GM19468 (cell line): ENCODE data around the gene RPL37.
"Not testable (repeated sequence)": the region's sequence is repeated elsewhere in the genome, so short reads cannot be mapped to it uniquely, and the experiment has no call there.

Experiments used
- ATAC-seq: cut with Tn5 transposase; IDR thresholded peaks from one replicate; pipeline ENCODE4 v1.9.1; 2021; ENCODE audit warnings: mild to moderate bottlenecking, moderate library complexity, moderate number of reproducible peaks; ENCODE audit not compliant: unreplicated experiment; ENCODE audit errors: extremely low read depth

Gene RPL37

DNA sequence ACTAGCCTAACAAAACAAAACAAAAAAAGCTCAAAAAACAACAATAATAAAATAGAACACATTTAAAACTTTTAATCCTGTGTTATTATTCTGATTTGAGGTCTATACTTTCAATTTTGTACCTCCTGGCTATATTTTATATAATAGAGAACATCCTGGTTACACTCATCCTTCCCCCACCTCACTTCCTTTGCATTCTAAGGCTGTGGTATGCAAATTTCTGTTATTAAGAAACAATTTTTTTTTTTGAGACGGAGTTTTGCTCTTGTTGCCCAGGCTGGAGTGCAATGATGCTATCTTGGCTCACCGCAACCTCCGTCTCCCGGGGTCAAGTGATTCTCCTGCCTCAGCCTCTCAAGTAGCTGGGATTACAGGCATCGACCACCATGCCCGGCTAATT lies 3.1 kb upstream of the RPL37 start:
- ATAC-seq = no peak

DNA sequence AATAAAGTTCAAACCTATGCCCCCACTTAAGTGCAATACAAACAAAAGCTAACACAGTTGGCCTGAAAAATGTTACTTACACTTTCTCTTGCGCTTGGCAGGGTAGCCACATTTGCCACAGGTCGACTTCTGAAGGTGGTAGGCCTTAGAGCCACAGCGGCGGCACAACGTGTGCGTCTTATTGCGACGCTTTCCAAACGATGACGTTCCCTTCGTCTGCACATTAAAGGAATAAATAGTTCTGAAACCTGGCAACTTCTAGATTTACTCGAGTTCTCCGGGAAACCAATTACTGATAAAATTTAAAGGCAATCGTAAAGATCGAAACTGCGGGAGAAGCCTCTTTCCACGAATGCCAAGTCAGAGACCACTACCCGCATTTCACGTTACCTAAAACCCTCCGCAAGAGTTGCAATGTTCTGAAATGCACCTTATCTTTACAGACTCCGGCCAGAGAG lies 602 bp downstream of the RPL37 start:
- no peak for ATAC-seq

DNA sequence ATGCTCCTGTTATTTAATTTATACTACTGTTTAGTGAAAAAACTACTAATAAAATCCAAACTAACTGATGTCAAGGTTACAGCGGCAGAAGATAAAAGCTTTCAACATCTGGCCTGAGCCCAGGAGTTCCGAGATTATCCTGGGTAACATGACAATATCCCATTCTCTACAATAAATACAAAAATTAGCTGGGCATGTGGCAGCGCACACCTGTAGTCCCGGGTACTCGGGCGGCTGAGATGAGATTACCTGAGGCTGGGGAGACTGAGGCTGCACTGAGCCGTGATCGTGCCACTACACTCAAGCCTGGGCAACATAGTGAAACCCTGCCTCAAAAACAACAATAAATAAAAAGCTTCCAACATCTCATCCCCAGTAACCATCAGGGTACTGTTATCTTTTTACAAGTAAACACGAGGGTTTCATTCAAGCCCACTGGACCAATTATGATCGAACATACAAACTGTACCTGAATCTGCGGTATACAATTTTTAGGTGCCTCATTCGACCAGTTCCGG lies 1.3 kb downstream of the RPL37 start:
- no peak for ATAC-seq

DNA sequence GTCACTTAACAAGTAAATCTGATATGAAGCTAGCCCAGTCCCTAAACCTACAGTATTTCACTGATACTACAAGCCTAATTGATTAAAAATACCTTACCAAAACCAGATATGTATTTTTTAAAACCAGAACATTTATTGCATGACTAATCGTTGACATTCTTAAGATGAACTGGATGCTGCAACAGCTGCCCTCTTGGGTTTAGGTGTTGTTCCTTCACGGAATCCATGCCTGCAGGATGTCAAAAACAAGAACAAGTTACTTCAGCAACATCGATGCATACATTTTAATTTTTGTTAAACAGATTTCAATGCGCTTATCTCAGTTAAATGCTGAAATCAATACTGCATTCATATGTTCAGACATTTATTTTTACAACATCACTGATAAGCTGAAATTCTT lies 2.7 kb downstream of the RPL37 start:
- ATAC-seq = no peak

DNA sequence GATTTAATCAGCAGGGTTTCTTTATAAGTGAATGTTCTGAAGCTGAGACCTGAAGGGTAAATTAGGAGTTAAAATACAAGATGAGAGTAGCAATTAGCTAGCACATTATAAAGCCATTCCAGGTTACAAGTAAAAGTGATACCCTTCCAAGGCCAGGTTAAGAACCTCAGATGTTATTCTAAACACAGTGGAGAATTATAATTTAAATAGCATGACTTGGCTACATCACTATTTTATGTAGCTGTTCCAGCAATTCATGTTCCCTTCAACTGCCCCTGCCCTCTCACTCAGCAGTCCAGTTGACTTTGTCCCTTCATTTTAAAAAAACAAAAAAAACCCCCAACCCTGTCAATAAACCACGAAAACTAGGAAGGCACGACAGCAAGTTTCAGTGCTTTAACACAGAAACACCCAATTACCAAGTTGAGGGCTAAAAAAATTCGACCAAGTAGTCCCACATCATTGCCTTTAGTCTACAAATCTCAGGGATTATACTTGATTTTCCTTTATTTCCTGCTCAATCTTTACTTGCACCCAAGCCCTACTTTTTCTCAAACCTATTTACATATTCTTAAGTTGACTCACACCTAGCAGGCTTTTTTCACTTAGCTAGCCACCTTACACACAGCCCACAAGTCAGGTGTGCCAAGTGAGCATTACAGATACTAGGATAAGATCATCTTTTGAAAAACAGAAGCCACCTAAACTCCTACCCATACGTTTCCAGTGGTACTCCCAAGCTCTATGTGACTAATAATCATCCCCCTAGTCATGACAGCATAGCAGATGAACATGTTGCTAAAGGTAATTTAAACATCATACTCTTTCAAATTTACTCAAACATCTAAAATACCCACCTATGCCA lies 3.4 kb downstream of the RPL37 start:
- no peak for ATAC-seq

DNA sequence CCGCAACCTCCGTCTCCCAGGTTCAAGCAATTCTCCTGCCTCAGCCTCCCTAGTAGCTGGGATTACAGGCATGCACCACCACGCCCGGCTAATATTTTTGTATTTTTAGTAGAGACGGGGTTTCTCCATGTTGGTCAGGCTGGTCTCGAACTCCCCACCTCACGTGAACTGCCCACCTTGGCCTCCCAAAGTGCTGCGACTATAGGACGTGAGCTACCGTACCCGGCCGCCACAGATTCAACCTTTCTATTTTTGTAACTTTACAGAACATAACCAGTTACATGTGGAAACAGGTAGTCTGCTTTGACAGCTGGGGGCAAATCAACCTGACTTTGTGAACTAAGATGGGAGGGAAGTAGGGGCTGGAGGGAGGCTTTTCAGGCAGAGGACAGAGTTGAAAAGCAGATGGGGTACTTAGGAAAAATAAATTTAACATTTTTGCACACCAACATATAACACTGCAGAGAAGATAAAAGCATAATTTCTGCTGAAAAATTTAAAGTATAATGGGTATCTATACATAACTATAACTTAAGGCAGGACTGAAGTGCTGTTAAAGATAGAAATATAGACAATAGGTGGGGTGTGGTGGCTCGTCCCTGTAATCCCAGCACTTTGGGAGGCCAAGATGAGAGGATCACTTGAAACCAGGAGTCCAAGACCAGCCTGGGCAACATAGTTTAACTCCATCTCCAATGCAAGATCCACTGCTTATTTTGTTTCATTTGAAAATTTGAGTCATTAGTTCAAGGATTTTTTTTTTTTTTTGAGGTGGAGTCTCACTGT lies 5.1 kb downstream of the RPL37 start:
- no peak for ATAC-seq

DNA sequence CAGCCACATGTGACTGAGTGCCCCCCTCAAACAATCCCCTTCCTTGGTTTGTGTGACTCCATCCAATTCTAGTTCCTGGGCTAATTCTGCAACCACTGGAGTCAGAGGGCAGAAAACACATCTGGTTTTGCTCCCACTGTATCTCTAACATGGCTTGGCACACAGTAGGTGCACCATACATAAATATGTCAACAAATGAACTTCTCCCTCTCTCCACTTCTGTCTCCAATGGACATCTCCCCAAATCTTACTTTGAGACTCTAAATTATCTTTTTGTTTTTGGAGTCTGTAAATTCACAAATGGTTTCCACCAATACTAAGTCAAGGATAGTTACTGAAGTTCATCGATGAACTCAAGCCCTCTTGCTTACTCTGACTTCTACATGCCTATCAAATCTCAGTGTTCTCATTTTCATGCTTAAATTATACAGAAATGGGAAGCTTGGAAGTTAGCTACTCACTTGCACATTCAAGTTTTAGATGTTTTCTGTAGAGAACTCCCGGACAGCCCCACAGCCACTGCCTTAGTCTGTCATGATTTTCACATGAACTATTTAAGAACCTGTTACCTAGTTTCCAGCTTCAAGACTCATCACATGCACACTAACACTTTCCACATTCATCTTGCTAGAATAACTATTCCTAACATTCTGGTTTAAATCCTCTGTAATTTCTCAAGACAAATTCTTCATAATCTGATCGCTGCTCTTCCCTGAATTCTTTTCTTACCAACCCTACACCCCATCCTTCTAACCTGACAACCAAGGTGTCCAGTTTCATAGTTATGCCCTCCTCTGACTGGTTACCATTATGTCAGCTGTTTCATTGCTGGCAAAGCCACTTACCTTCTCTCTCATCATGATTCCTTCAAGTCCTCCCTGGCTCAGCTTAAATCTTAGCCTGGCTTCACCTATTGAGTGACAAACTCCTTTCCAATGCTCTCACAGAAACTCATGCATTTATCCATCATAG lies 6.0 kb downstream of the RPL37 start:
- ATAC-seq = no peak

DNA sequence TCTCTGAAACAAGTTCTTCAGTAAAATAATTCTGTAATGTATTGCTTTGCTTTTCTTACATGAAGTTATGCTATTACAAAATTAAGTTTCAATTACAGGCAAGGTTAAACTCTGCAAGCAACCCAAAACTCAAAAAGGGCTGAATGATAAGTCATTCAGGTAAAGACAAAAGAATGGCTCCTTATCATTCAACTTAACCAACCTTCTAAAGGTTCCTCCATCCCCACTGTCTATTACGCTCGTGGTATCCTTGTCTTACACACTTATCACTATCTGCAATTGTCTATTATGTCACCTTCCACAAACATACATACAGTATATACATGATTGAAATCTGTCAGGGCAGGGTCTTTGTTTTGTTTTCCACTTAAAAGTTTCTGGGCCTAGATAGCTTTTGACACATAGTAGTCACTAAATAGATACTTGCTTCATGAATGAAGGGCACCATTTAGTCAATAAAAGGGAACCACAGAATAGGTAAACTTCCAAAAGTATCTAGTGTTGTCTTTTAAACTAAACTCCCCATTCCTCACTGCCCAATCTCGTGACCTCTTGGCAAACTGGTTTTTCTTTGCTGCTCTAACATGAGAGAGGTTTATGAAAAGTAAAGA lies 6.9 kb downstream of the RPL37 start:
- no peak for ATAC-seq

DNA sequence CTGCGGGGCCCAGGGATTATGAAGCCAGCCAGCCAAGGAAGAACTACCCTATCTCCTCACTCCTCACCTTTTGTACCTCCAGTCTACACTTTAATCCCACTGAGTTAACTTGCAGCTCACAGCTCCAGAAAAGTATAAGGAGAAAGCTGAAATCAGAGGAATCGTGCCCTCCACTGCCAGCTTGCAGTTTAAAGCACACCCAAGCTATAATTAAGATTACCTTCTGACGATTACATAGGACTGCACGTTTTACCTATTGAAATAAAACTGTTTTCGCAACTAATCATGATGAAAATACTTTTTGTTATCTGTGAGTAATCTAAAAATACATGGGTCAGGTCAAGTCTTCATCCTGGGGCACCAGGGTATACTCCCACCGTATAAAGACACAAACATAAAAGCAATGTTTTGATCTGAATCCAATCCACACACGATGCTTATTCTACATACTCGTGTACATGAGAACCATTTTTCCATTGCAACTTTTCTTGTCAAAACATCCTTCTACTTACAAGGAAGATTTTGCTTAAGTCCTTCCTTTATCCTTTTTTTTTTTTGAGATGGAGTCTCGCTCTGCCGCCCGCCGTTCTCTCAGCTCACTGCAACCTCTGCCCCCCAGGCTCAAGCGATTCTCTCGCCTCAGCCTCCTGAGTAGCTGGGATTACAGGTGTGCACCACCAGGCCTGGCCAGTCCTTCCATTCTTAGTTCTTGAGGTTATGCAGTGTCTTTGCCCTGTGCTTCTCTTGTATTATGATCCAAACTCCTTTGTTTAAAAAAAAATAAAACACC lies 7.6 kb downstream of the RPL37 start:
- no peak for ATAC-seq

DNA sequence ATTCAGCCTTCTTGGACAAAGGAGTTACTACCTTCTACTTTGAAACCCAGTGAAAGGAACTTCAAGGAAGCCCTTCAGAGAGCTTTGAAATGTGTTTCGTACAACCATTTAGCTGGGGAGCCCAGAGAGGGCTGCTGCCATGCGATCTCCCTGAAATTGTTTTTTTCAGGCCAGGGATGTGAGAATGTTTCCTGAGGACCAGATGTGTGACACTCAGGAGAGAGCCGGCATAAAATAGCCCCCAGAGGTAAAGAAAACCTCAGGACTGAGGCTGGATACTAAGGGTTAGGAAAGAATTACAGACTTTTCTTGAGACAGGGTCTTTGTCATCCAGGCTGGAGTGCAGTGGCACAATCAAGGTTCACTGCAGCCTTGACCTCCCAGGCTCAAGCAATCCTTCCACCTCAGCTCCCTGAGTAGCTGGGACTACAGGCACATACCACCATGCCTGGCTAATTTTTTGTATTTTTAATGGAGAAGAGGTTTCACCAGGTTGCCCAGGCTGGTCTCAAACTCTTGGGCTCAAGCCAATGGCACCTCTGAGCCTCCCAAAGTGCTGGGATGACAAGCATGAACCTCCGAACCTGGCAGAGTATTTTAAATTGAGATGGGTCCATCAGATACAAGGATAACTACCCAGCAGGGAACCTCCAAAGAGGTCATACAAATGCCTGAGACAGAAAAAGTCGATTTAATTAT lies 8.4 kb downstream of the RPL37 start:
- ATAC-seq = no peak

DNA sequence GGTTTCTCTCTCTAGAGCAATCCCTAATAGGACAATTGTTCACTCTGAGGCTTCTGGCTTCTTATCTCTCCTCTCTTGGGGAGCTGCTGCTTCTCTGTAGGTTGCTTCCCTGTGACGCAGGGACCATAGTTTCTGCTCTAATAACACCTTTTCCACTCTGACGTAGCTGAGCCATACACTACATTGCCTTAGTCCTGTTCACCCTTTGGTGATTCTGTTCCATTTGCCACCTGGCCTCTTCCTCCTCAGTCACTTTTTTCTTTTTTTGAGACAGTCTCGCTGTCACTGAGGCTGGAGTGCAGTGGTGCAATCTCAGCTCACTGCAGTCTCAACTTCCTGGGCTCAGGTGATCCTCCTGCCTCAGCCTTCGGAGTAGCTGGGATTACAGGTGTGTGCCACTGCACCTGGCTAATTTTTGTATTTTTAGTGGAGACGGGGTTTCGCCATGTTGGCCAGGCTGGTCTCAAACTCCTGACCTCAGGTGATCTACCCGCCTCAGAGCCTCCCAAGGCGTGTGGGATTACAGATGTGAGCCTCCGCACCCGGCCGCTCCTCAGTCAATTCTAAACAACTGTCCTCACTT lies 9.5 kb downstream of the RPL37 start:
- not testable (repeated sequence) for ATAC-seq

DNA sequence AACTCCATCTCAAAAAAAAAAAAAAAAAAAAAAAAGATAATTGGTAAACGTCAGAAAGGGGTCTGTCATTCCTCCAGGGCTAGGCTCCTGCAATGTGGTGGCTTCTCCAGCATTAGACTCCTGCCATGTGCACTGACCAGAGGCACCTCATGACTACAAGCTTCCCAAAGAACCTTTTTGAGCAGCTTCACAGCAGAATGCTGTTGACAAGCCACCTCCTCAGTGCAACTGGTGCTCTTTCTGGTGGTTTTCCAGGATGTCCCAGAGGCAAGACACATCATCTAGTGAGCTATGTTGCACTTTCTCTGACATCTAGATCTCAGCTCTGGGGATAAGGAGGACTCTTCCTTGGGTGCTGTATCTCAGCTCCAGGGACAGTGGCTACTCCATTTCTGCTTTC lies 11.6 kb downstream of the RPL37 start:
- ATAC-seq = no peak

DNA sequence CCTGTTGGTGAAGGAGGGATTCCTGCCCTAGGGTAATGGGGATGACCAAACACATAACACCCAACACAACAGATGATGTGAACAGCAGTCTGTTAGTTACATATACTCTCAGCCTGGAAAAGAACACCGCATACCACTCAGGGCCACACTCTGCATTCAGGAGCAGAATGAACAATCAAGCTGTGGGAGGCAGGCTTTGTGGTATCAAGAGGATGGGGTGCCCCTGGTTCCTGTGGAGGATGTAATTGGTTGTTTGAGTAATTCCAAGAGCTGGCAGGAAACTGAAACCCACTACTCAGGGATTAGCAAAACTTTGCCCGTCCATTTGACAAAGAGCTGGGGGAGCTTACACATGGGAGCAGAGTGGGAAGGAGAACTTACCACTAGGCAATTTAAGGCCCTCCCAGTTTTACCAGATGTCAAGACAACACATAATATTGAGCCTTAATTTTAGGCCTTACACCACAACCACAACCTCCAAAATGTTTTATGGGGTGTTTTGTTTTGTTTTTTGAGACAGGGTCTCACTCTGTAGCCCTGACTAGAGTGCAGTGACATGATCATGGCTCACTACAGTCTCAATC lies 21.2 kb downstream of the RPL37 start:
- ATAC-seq = no peak

DNA sequence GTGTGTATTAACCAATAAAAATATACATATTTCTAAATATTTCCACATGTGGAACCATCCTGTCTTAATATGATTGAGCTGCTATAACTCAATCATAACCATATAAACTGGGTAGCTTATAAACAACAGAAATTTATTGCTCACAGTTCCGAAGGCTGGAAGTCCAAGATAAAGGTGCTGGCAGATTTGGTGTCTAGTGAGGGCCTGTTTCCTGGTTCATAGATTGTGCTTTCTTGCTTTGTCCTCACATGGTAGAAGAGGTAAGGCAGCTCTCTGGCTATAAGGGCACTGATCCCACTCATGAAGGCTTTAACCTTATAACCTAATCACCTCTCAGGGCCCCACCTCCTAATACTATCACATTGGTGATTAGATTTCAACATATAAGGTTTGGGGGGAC lies 22.9 kb downstream of the RPL37 start:
- ATAC-seq = no peak

DNA sequence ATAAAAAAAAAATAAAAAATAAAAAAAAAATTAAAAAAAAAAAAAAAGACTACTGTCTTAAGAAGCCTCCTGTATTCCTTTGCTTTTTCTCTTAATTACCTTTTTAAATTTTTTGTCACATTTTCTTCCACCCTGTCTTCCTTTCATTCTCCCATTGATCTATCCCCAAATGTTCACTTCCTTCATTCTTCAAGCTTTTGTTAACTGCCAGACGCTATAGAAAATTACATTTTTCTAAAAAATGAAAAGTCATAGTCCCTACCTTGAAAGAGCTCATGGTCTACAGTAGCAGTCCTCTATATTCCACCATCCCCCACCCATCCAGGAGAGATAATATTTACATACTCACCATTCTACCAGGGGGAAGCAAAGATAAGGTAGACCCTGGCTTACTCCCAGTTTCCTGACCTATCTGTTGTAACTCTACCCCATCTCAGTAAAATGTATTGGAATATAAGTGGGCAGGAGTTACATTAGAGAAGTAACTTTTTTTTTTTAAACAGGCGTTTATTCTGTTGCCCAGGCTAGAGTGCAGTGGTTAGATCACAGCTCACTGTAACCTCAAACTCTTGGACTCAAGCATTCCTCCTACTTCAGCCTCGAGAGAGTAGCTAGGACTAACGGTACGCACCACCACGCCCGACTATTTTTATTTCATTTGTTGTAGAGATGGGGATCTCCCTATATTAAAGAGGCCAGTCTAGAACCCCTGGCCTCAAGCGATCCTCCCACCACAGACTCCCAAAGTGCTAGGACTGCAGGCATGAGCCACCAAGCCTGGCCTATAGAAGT lies 33.1 kb downstream of the RPL37 start:
- ATAC-seq = no peak

DNA sequence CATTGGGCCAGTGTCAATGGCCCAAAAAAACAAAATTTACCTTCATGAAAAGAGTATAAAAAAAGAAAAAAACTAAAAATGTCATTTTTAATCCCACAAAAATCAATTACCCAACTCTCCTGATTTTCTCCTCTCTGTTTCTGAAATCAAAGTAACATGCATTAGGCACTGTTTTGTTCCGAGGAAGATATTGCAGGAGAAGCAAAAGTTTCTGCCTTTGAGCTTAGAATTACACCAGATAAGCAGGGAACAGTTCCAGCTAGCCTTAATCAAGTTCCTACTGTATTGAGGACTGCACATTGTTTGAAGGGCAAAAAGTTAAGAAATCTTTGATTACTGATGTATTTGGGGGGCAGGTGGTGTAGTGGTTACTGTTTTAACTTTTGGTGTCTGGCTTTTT lies 35.8 kb downstream of the RPL37 start:
- no peak for ATAC-seq

DNA sequence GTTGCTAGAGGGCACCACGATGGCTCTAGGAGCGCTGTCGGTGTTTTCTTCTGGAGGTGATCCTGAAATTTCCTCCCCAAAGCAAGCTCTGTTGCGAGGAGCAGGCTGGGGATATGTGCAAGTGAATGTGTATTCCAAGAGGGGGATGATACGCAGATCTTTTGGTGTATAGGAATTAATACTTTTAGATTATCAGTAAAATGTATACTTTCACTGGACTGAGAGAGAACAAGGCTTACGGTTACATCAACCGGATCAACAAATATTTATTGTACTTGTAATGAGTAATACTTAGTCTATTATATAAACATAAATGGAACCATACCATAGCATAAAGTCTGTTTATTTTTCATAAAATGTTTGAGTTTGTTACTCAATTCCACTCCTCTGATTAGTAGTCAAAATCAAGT lies 36.2 kb downstream of the RPL37 start:
- ATAC-seq = no peak
